ENCODE data around the gene HNRNPUL1. TPM values are rescaled to one million over a fixed set of nuclear protein-coding genes. Genes with fewer than 3 reads are reported as not detected.
"Not testable (repeated sequence)": the region's sequence is repeated elsewhere in the genome, so short reads cannot be mapped to it uniquely, and the experiment has no call there.

The HNRNPUL1 gene
- total and polyA plus RNA-seq, 2 experiments from 2014 or later = 204 to 207 TPM

GRCh38 chr19:41344162-41344561, 80.0 kb downstream of the HNRNPUL1 start (continued):
- TF ChIP-seq, protein P1, sequence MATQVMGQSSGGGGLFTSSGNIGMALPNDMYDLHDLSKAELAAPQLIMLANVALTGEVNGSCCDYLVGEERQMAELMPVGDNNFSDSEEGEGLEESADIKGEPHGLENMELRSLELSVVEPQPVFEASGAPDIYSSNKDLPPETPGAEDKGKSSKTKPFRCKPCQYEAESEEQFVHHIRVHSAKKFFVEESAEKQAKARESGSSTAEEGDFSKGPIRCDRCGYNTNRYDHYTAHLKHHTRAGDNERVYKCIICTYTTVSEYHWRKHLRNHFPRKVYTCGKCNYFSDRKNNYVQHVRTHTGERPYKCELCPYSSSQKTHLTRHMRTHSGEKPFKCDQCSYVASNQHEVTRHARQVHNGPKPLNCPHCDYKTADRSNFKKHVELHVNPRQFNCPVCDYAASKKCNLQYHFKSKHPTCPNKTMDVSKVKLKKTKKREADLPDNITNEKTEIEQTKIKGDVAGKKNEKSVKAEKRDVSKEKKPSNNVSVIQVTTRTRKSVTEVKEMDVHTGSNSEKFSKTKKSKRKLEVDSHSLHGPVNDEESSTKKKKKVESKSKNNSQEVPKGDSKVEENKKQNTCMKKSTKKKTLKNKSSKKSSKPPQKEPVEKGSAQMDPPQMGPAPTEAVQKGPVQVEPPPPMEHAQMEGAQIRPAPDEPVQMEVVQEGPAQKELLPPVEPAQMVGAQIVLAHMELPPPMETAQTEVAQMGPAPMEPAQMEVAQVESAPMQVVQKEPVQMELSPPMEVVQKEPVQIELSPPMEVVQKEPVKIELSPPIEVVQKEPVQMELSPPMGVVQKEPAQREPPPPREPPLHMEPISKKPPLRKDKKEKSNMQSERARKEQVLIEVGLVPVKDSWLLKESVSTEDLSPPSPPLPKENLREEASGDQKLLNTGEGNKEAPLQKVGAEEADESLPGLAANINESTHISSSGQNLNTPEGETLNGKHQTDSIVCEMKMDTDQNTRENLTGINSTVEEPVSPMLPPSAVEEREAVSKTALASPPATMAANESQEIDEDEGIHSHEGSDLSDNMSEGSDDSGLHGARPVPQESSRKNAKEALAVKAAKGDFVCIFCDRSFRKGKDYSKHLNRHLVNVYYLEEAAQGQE (IDR thresholded peaks at IDR 0.05; ENCODE audit: unreplicated experiment) = no peak
- TF ChIP-seq STAT1 (IDR thresholded peaks at IDR 0.05; ENCODE audit: unreplicated experiment) (no peak), NANOG (IDR thresholded peaks at IDR 0.05; ENCODE audit: borderline replicate concordance) (no peak), EZH2 (IDR thresholded peaks at IDR 0.05; ENCODE audit: low read depth, unreplicated experiment) (no peak), JUNB (IDR thresholded peaks at IDR 0.05; ENCODE audit: unreplicated experiment) (no peak), POLR2AphosphoS5 (IDR thresholded peaks at IDR 0.05; ENCODE audit: low read depth) (no peak)

DNA sequence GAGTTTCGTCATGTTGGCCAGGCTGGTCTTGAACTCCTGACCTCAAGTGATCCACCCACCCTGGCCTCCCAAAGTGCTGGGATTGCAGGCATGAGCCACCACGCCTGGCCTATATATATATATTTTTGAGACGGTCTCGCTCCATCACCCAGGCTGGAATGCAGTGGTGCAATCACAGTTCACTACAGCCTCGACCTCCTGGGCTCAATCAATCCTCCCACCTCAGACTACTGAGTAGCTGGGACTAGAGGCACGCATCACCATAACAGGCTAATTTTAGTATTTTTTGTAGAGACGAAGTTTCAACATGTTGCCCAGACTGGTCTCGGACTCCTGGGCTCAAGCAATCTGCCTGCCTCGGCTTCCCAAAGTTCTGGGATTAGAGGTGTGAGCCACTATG, 82.7 kb downstream of the HNRNPUL1 start:
- not testable (repeated sequence) for H3K4me1 Mint-ChIP-seq; H3K79me2 ChIP-seq (replicated peaks; ENCODE audit: insufficient read depth)

DNA sequence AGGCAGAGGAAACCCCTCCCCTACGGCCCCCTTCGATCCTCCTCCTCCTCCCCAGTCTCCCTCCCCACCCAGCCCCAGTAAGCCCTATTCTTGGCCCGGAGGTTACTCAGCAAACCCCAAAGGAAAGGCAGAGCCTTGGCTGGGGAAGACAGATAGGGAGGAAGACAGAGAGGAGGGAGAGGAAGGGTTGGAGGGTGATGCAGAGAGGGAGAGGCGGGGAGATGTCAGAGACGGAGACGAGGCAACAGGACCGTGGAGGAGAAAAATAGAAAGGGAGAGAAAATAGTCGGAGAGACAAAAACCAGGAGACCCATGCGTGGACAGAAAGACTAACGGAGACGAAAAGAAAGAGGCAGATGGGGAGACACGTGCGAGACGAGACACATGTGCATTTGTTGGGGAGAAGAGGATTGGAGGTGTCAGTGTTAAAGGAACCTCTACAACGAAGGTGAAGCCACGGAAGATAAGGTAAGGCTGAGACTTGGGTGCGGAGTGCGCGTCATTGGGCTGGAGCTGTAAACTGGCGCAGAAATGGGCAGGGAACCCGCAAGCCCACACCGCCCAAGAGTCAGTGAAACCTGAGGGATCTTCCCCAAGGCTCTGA, 86.7 kb downstream of the HNRNPUL1 start:
- Histone ChIP-seq H2AFZ (peak overlapping the region; percentile 66), H4K20me1 (replicated peaks; ENCODE audit: insufficient read depth) (0 out of 2 replicates have a peak, but pooled peaks cover 3% of the 10 kb centered on the region), H3F3A (replicated peaks; ENCODE audit: low read depth) (peaks cover 6% of the 10 kb centered on the region; the same call in 1 of the 2 replicates), H3K9me2 (ENCODE audit: insufficient read depth) (no peaks in the 10 kb centered on the region), H3K27ac (ENCODE audit: low read depth) (no peak overlapping the region), H3K79me2 (replicated peaks; ENCODE audit: insufficient read depth) (no peaks in the 10 kb centered on the region), H3K4me2 (peak overlapping the region; percentile 98), H3K27me3 (ENCODE audit: insufficient read depth) (peaks cover 42% of the 10 kb centered on the region), H3K4me1 (ENCODE audit: insufficient read depth) (peaks cover 12% of the 10 kb centered on the region; the same call in 1 of the 2 replicates), H3K36me3 (ENCODE audit: insufficient read depth) (no peaks in the 10 kb centered on the region), H3K4me3 (peak overlapping the region; percentile 91)
- Mint-ChIP-seq H3K36me3 (ENCODE audit: low read depth) (peaks cover 2% of the 10 kb centered on the region; the same call in 2 of the 3 replicates), H3K27ac (no peak overlapping the region), H3K27me3 (ENCODE audit: insufficient read depth, low read depth, poor library complexity) (peaks cover 53% of the 10 kb centered on the region), H3K4me3 (peak overlapping the region; percentile 70), H3K9me3 (no peaks in the 10 kb centered on the region), H3K4me1 (peaks cover 19% of the 10 kb centered on the region)
- peak; percentile 26 for DNase-seq (ENCODE audit: low spot score)
- peak; percentile 3 for ATAC-seq
- TF ChIP-seq NANOG (IDR thresholded peaks at IDR 0.05; ENCODE audit: borderline replicate concordance) (no peak), EZH2 (IDR thresholded peaks at IDR 0.05; ENCODE audit: low read depth, unreplicated experiment) (no peak), ZNF462 (CRISPR knock-in tag; IDR thresholded peaks at IDR 0.05) (no peak), ZNF331 (CRISPR knock-in tag; IDR thresholded peaks at IDR 0.05; ENCODE audit: low read depth) (no peak), ZNF114 (CRISPR knock-in tag; IDR thresholded peaks at IDR 0.05) (no peak), CREB1 (CRISPR knock-in tag; IDR thresholded peaks at IDR 0.05; ENCODE audit: low read depth) (no peak)

More for the DNA sequence above, 82.7 kb downstream of the HNRNPUL1 start:
- H3K36me3 Mint-ChIP-seq (ENCODE audit: low read depth); H3K9me3 Mint-ChIP-seq; H3K4me3 Mint-ChIP-seq; H3F3A ChIP-seq (replicated peaks; ENCODE audit: low read depth); H2AFZ ChIP-seq; H3K4me3 ChIP-seq; H3K9me2 ChIP-seq (ENCODE audit: insufficient read depth); H3K4me1 ChIP-seq (ENCODE audit: insufficient read depth); H3K27ac ChIP-seq (ENCODE audit: low read depth); H4K20me1 ChIP-seq (replicated peaks; ENCODE audit: insufficient read depth); H3K27ac Mint-ChIP-seq; ATAC-seq; H3K36me3 ChIP-seq (ENCODE audit: insufficient read depth); DNase-seq (ENCODE audit: low spot score); H3K4me2 ChIP-seq: not testable (repeated sequence)
- peaks cover 27% of the 10 kb centered on the region for H3K27me3 Mint-ChIP-seq (ENCODE audit: insufficient read depth, low read depth, poor library complexity)
- peaks cover 25% of the 10 kb centered on the region for H3K27me3 ChIP-seq (ENCODE audit: insufficient read depth)
